Endothelial cell of umbilical vein (primary cell): ENCODE measurements around the gene NOLC1. TPM values are rescaled to one million over a fixed set of nuclear protein-coding genes. Genes with fewer than 3 reads are reported as not detected.

ENCODE experiments used
- BruUV-seq: library from RNA; stranded (reverse); fragments of 400-500 nt; replicated peaks from 2 replicates; lab custom pipeline; 2021; lab: Mats Ljungman, UMichigan
- CTCF ChIA-PET: fragments of 300-600, 350-600 bp; sonication (Branson Sonifier 250); formaldehyde crosslinking; loops from one replicate; lab custom pipeline; 2021; ENCODE audit warnings: antibody characterized with exemption, inconsistent platforms; lab: Charles Lee
- POLR2A ChIA-PET: fragments of 300-600, 350-600 bp; sonication (Branson Sonifier 250); formaldehyde crosslinking; loops from one replicate; lab custom pipeline; 2021; ENCODE audit warnings: antibody characterized with exemption, inconsistent platforms; lab: Charles Lee
- DNase-seq: peaks from one replicate; pipeline ENCODE4 v3.0.0-alpha.2; 2011; ENCODE audit warnings: low read depth, low spot score
- FAIRE-seq: peaks from 2 replicates; lab custom pipeline; 2011; peaks lifted over from hg19 to GRCh38; lab: Jason Lieb, UNC
- H2AFZ ChIP-seq: 2 replicates; pipeline ENCODE4 v1.6.0; 2012; ENCODE audit warnings: low read depth, low read length, control low read depth, inconsistent platforms
- H3K27ac ChIP-seq: 2 replicates; pipeline ENCODE4 v1.5.1; 2011; ENCODE audit warnings: low read depth, mild to moderate bottlenecking, control low read depth, low read length, moderate library complexity; ENCODE audit not compliant: insufficient read depth
- H3K27me3 ChIP-seq, 2 experiments: 2 replicates each; pipeline versions ENCODE4 v1.6.0 to v1.6.1; 2011; ENCODE audit warnings: low read length in 2 of 2, mixed read lengths in 1 of 2; ENCODE audit not compliant: control insufficient read depth in 2 of 2, insufficient read depth in 2 of 2
- H3K36me3 ChIP-seq, 2 experiments: 2 replicates in 1 of 2; 3 replicates in 1 of 2; pipeline ENCODE4 v1.5.1; 2011; ENCODE audit warnings: low read length in 2 of 2, mild to moderate bottlenecking in 1 of 2, moderate library complexity in 1 of 2; ENCODE audit not compliant: control insufficient read depth in 2 of 2, insufficient read depth in 2 of 2; ENCODE audit errors: extremely low read depth in 1 of 2
- H3K4me1 ChIP-seq: 3 replicates; pipeline ENCODE4 v1.5.1; 2011; ENCODE audit warnings: mild to moderate bottlenecking, low read length; ENCODE audit not compliant: control insufficient read depth, insufficient read depth; ENCODE audit errors: extremely low read depth
- H3K4me2 ChIP-seq: 2 replicates; pipeline ENCODE4 v1.6.1; 2011; ENCODE audit warnings: low read length, control low read depth, mixed read lengths; ENCODE audit not compliant: insufficient read depth
- H3K4me3 ChIP-seq, 3 experiments: fragments of 200-600 bp in 1 of 3; sonication (generic), shearing (Covaris generic) in 1 of 3; replicated peaks in 1 of 3; 2 replicates each; pipeline ENCODE4 v1.5.1; 2011 to 2016; ENCODE audit warnings: control low read depth in 3 of 3, low read length in 3 of 3, mild to moderate bottlenecking in 2 of 3, inconsistent platforms in 1 of 3, low read depth in 1 of 3, moderate library complexity in 1 of 3; ENCODE audit not compliant: insufficient read depth in 1 of 3
- H3K79me2 ChIP-seq: 2 replicates; pipeline ENCODE4 v1.6.0; 2012; ENCODE audit warnings: low read length, inconsistent platforms; ENCODE audit not compliant: control insufficient read depth, insufficient read depth
- H3K9ac ChIP-seq: replicated peaks from 2 replicates; pipeline ENCODE3; 2011; ENCODE audit warnings: low read length, control low read depth; ENCODE audit not compliant: insufficient read depth; ENCODE audit errors: extremely low read depth
- H3K9me1 ChIP-seq: replicated peaks from 3 replicates; pipeline ENCODE4 v1.6.0; 2011; ENCODE audit warnings: mild to moderate bottlenecking, low read length; ENCODE audit not compliant: control insufficient read depth, insufficient read depth; ENCODE audit errors: extremely low read depth
- H3K9me3 ChIP-seq: replicated peaks from 2 replicates; pipeline ENCODE4 v1.5.1; 2012; ENCODE audit warnings: low read length, inconsistent platforms; ENCODE audit not compliant: control insufficient read depth, insufficient read depth
- H4K20me1 ChIP-seq: replicated peaks from 2 replicates; pipeline ENCODE3; 2011; ENCODE audit warnings: mild to moderate bottlenecking, low read length; ENCODE audit not compliant: control insufficient read depth, insufficient read depth; ENCODE audit errors: extremely low read depth
- CTCF ChIP-seq, 2 donors: IDR thresholded peaks; 1 replicate in 1 of 2; 2 replicates in 1 of 2; pipeline ENCODE4 v1.5.1; 2011; ENCODE audit warnings: low read length in 2 of 2, mild to moderate bottlenecking in 2 of 2, moderate library complexity in 2 of 2, control low read depth in 1 of 2, inconsistent platforms in 1 of 2, low read depth in 1 of 2; ENCODE audit not compliant: insufficient read depth in 1 of 2; ENCODE audit errors: extremely low read depth in 1 of 2
- EZH2 ChIP-seq: IDR thresholded peaks from 2 replicates; pipeline ENCODE4 v1.6.1; 2012; ENCODE audit warnings: borderline replicate concordance, low read depth, mild to moderate bottlenecking, moderate library complexity, low read length, inconsistent platforms; ENCODE audit not compliant: severe bottlenecking
- FOS ChIP-seq: IDR thresholded peaks from 2 replicates; pipeline ENCODE4 v1.6.1; 2011; ENCODE audit warnings: mild to moderate bottlenecking, low read length, moderate library complexity, borderline replicate concordance; ENCODE audit not compliant: insufficient read depth
- GATA2 ChIP-seq: IDR thresholded peaks from 2 replicates; pipeline ENCODE4 v1.7.0; 2011; ENCODE audit warnings: low read depth, mild to moderate bottlenecking, moderate library complexity, mixed read lengths, low read length; ENCODE audit not compliant: insufficient read length, insufficient read depth
- JUN ChIP-seq: IDR thresholded peaks from 2 replicates; pipeline ENCODE4 v1.6.1; 2011; ENCODE audit warnings: borderline replicate concordance, low read depth; ENCODE audit not compliant: insufficient read length, insufficient read depth
- MYC ChIP-seq: IDR thresholded peaks from one replicate; pipeline ENCODE4 v1.6.1; 2011; ENCODE audit warnings: mild to moderate bottlenecking, low read depth, low read length
- POLR2A ChIP-seq: IDR thresholded peaks from 2 replicates; pipeline ENCODE4 v1.6.1; 2012; ENCODE audit warnings: low read depth, mild to moderate bottlenecking, control low read depth, low read length
- POLR2AphosphoS5 ChIP-seq: IDR thresholded peaks from 2 replicates; pipeline ENCODE4 v1.6.1; 2012; ENCODE audit warnings: low read depth, mild to moderate bottlenecking, control low read depth, low read length, moderate library complexity; ENCODE audit not compliant: insufficient read depth
- dilution Hi-C: fragments of 300-500 bp; cut with MboI; formaldehyde crosslinking; loops from one replicate; pipeline ENCODE4 v1.15.0; 2019; ENCODE audit warnings: low sequenced_read_pairs; ENCODE audit not compliant: extremely low pct_ligation_motif_present
- intact Hi-C: fragments of 100-400 bp; cut with micrococcal nuclease; formaldehyde crosslinking; loops from one replicate; pipeline ENCODE4 v1.10.0; 2022
- polyA plus RNA-seq, 4 experiments: library from polyadenylated mRNA; depleted of rRNA in 3 of 4; stranded (reverse) in 3 of 4; unstranded in 1 of 4; fragments of >200 nt; gene quantifications; 2 replicates each; pipeline versions ENCODE4 v1.2.1 to v1.2.3, GENCODE V29; 2011 to 2012; ENCODE audit warnings: missing spikeins in 1 of 4
- total RNA-seq: library from RNA; stranded (reverse); gene quantifications from 2 replicates; pipeline ENCODE4 v1.2.3, GENCODE V29; 2021
- TF ChIP-seq, protein P1 (sequence below): IDR thresholded peaks from 2 replicates; pipeline ENCODE4 v1.6.1; 2011; ENCODE audit not compliant: insufficient read depth, insufficient read length

NOLC1 gene
- total and polyA plus RNA-seq, 2 donors (not counting 3 experiments of a cell fraction or from before 2014, with no cell fraction given): 32.1 to 73.1 TPM

DNA sequence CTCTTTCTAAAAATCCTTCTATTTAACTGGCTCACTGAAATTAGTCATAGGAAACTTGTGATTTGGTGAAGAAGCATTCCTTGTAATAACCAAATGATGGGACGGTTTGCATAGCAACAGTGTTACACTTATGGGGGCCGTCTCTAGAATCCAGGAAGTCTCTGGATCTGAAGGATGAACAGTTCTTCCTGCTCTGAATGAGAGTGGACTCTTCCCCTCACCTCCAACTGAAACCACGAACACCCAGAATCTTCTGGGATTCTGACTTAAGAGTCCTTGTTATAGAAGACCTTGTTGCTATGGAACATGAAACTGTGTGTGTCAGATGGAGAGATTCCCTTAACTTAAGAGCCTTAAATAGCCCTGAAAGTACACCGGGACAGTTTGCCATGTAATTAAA is 23.2 kb downstream of the NOLC1 start:
- CTCF ChIA-PET: interaction anchor here (1.0 to 1.2 kb wide), 2 partner anchors 9 to 183 kb away, joined by 3 read pairs; no protein-coding TSS in a partner anchor
- Histone ChIP-seq H3K4me3 (no peak overlapping the region), H3K79me2 (no peaks in the 10 kb centered on the region), H4K20me1 (no peaks in the 10 kb centered on the region), H3K27me3 (peaks cover 3 to 9% of the 10 kb centered on the region in 2 experiments), H3K27ac (no peak overlapping the region), H3K4me1 (no peaks in the 10 kb centered on the region), H3K36me3 (no peaks in the 10 kb centered on the region), H2AFZ (no peak overlapping the region), H3K9me1 (no peaks in the 10 kb centered on the region), H3K4me2 (no peak overlapping the region), H3K9ac (no peak overlapping the region), H3K9me3 (no peaks in the 10 kb centered on the region)
- POLR2A ChIA-PET: no interaction called here
- BruUV-seq: no TSS peak
- DNase-seq (no peak), FAIRE-seq (no peak)
- dilution Hi-C loops (no loop called here), intact Hi-C loops (no loop called here)
- TF ChIP-seq CTCF (IDR thresholded peaks at IDR 0.05; ENCODE audit: extremely low read depth in 1 of 2, insufficient read depth in 1 of 2, low read depth in 1 of 2, low read length in 2 of 2) (no peak), GATA2 (no peak), POLR2A (no peak), EZH2 (no peak), POLR2AphosphoS5 (no peak), MYC (no peak), FOS (no peak), JUN (no peak)
- TF ChIP-seq, protein P1, sequence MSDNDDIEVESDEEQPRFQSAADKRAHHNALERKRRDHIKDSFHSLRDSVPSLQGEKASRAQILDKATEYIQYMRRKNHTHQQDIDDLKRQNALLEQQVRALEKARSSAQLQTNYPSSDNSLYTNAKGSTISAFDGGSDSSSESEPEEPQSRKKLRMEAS: no peak
